BLaER1 treated with 17β-estradiol and CSF1 and Interleukin-3, amounts not matched to agents 10 nM and 100 nM (cell line): ENCODE data around the gene SNX3.

Experiments used
- H3K27ac ChIP-seq, 11 experiments: shearing (Covaris generic); formaldehyde crosslinking; 2 replicates each; pipeline ENCODE4 v1.8.1; 2022
- H3K27me3 ChIP-seq, 11 experiments: shearing (Covaris generic); formaldehyde crosslinking; 2 replicates each; pipeline ENCODE4 v1.8.1; 2022
- H3K36me3 ChIP-seq, 11 experiments: shearing (Covaris generic); formaldehyde crosslinking; 2 replicates each; pipeline ENCODE4 v1.8.1; 2022
- H3K4me1 ChIP-seq, 10 experiments: shearing (Covaris generic); formaldehyde crosslinking; 2 replicates each; pipeline ENCODE4 v1.8.1; 2022
- H3K4me2 ChIP-seq, 11 experiments: shearing (Covaris generic); formaldehyde crosslinking; 2 replicates each; pipeline ENCODE4 v1.8.1; 2022
- H3K4me3 ChIP-seq, 10 experiments: shearing (Covaris generic); formaldehyde crosslinking; 2 replicates each; pipeline ENCODE4 v1.8.1; 2022
- H3K9ac ChIP-seq, 11 experiments: shearing (Covaris generic); formaldehyde crosslinking; 2 replicates each; pipeline ENCODE4 v1.8.1; 2022
- H3K9me3 ChIP-seq, 11 experiments: shearing (Covaris generic); formaldehyde crosslinking; replicated peaks in 1 of 11; 2 replicates each; pipeline ENCODE4 v1.8.1; 2022
- H4K20me1 ChIP-seq, 11 experiments: shearing (Covaris generic); formaldehyde crosslinking; 2 replicates each; pipeline ENCODE4 v1.8.1; 2022
- Cebpa-rat ChIP-seq, 11 experiments: shearing (Covaris generic); IDR thresholded peaks; 2 replicates each; pipeline ENCODE4 v1.8.1; 2022

SNX3 gene

DNA sequence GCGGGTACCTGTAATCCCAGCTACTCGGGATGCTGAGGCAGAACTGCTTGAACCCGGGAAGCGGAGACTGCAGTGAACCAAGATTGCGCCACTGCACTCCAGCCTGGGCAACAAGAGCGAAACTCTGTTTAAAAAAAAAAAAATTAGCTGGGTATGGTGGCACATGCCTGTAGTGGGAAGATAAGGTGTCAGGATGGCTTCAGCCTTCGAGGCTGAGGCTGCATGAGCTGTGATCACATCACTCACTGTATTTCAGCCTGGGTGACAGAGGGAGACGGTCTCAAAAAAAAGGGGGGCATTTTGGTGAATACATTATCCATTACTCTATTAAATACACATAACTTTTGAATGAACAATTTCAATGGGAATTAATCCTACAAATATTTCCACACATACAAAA lies 32.4 kb downstream of the SNX3 start:
- Histone ChIP-seq H3K9ac (no peak overlapping the region), H3K4me1 (peaks cover 0 to 14% (median under 1%) of the 10 kb centered on the region in 10 experiments; a peak in 10 of 20 replicates), H3K27me3 (no peaks in the 10 kb centered on the region), H3K36me3 (peaks cover 7 to 70% (median 21%) of the 10 kb centered on the region in 11 experiments; a peak in 18 of 22 replicates), H3K27ac (no peak overlapping the region), H3K9me3 (no peaks in the 10 kb centered on the region), H4K20me1 (peaks cover 4 to 99% (median 81%) of the 10 kb centered on the region in 11 experiments; a peak in 19 of 22 replicates), H3K4me3 (no peak overlapping the region), H3K4me2 (no peak overlapping the region)
- no peak for TF ChIP-seq Cebpa-rat (IDR thresholded peaks at IDR 0.05)

DNA sequence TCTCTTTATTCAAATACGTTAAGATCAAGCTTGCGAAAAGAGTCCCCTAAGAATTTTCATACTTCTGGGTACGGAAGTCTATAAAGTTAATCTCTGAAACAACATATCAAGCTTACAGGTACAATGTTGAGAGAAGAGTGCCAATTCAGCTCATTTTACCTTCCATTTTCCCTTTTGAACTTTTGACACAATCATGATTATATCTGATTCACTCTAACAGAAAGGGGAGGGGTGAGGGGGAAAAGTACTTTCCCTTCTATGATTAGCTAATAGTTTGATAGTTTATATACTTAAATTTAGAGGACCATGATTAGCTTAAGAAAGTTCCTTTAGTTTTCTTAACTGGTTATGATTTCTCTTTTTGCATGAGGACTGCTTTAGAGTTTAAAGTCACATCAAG lies 33.5 kb downstream of the SNX3 start:
- Histone ChIP-seq H3K27me3 (no peaks in the 10 kb centered on the region), H3K4me3 (no peak overlapping the region), H3K27ac (no peak overlapping the region), H3K4me1 (peaks cover 0 to 26% (median 11%) of the 10 kb centered on the region in 10 experiments; a peak in 14 of 20 replicates), H3K9ac (no peak overlapping the region), H4K20me1 (peaks cover 4 to 99% (median 80%) of the 10 kb centered on the region in 11 experiments; a peak in 20 of 22 replicates), H3K4me2 (no peak overlapping the region), H3K36me3 (peaks cover 12 to 60% (median 24%) of the 10 kb centered on the region in 11 experiments), H3K9me3 (no peaks in the 10 kb centered on the region)
- TF ChIP-seq Cebpa-rat (IDR thresholded peaks at IDR 0.05), result no peak

DNA sequence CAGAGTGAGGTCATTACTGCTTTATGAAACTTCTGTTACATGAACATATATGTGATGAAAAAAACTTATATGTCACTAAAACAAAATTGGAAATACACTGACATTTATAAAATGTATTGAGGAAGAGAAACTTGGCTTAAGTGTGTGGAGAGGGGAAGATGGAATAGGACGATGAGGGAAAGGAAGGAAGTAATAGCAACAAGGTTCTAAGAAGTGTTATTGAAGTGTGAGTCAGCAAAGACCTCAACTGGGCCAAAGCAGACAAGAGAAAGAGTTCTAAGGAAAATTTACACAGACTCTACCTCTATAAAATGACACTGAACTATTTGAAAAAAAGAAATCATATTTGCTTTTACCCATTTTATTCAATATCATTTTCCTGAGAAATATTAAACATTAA lies 38.3 kb downstream of the SNX3 start:
- Histone ChIP-seq H3K27ac (peak overlapping the region in 2 of 11 experiments; percentile 12 to 19; a peak in 5 of 22 replicates), H3K4me3 (no peak overlapping the region), H3K36me3 (peaks cover 52 to 84% (median 65%) of the 10 kb centered on the region in 11 experiments), H3K27me3 (no peaks in the 10 kb centered on the region), H3K9me3 (peaks cover 0 to 16% (median 11%) of the 10 kb centered on the region in 11 experiments; a peak in 15 of 22 replicates), H3K4me2 (peak overlapping the region in 7 of 11 experiments; percentile 6 to 65 (median 40); a peak in 13 of 22 replicates), H4K20me1 (peaks cover 0 to 100% (median 52%) of the 10 kb centered on the region in 11 experiments; a peak in 19 of 22 replicates), H3K9ac (0 out of 22 replicates have a peak overlapping the region, but pooled peaks of 1 of the 11 experiments have one; percentile 11), H3K4me1 (peaks cover 0 to 38% (median 19%) of the 10 kb centered on the region in 10 experiments; a peak in 14 of 20 replicates)
- no peak for TF ChIP-seq Cebpa-rat (IDR thresholded peaks at IDR 0.05)

DNA sequence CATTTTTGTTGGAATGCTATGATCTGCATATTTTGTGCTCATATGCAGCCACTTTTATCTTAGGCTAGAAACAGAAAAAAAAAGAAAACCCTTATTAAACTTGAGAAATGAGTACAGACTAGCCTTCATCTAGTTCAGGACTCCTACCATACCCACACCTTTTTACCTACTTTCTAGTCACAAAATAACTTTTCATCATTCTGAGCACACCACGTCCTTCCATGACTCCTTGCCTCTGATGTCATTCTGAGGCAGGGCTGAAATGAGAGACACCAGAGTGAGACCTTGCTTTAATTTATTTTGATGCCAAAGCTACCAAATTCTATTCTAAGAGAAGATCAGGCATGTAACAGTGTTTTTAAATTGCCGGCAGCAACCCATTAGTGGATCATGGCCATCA lies 38.8 kb downstream of the SNX3 start:
- no peaks in the 10 kb centered on the region for H3K27me3 ChIP-seq
- H3K27ac ChIP-seq, result no peak overlapping the region
- TF ChIP-seq Cebpa-rat (IDR thresholded peaks at IDR 0.05), result no peak
- H4K20me1 ChIP-seq, result peaks cover 0 to 100% (median 49%) of the 10 kb centered on the region in 11 experiments; a peak in 19 of 22 replicates
- peaks cover 0 to 16% (median 11%) of the 10 kb centered on the region in 11 experiments; a peak in 15 of 22 replicates for H3K9me3 ChIP-seq
- H3K9ac ChIP-seq, result no peak overlapping the region
- H3K4me1 ChIP-seq, result peaks cover 0 to 38% (median 19%) of the 10 kb centered on the region in 10 experiments; a peak in 14 of 20 replicates
- H3K4me2 ChIP-seq, result peak overlapping the region in 7 of 11 experiments; percentile 6 to 65 (median 40); a peak in 12 of 22 replicates
- peaks cover 57 to 88% (median 69%) of the 10 kb centered on the region in 11 experiments for H3K36me3 ChIP-seq
- H3K4me3 ChIP-seq, result no peak overlapping the region

- no peaks in the 10 kb centered on the region for H3K27me3 ChIP-seq
- peaks cover 56 to 100% (median 89%) of the 10 kb centered on the region in 11 experiments for H3K36me3 ChIP-seq
- H3K9ac ChIP-seq, result no peak overlapping the region
- no peak overlapping the region for H3K4me2 ChIP-seq
- H3K9me3 ChIP-seq, result no peaks in the 10 kb centered on the region
- TF ChIP-seq Cebpa-rat (IDR thresholded peaks at IDR 0.05), result no peak
- H4K20me1 ChIP-seq, result peaks cover 0 to 80% (median 13%) of the 10 kb centered on the region in 11 experiments; a peak in 13 of 22 replicates
- no peak overlapping the region for H3K27ac ChIP-seq
- no peak overlapping the region for H3K4me3 ChIP-seq
- peaks cover 0 to 13% (median 7%) of the 10 kb centered on the region in 10 experiments; a peak in 8 of 20 replicates for H3K4me1 ChIP-seq
Observed at GRCh38 chr6:108211671-108212070, 49.2 kb downstream of the SNX3 start.

- Histone ChIP-seq H3K27me3 (no peaks in the 10 kb centered on the region), H3K4me2 (peak overlapping the region in 5 of 11 experiments; percentile 5 to 37 (median 30); a peak in 5 of 22 replicates), H3K27ac (no peak overlapping the region), H3K4me1 (peaks cover 0 to 13% (median 7%) of the 10 kb centered on the region in 10 experiments; a peak in 8 of 20 replicates), H3K36me3 (peaks cover 52 to 95% (median 82%) of the 10 kb centered on the region in 11 experiments), H3K9ac (no peak overlapping the region), H3K4me3 (no peak overlapping the region), H3K9me3 (no peaks in the 10 kb centered on the region), H4K20me1 (peaks cover 0 to 69% (median 10%) of the 10 kb centered on the region in 11 experiments; a peak in 11 of 22 replicates)
- TF ChIP-seq Cebpa-rat (IDR thresholded peaks at IDR 0.05), result no peak
Observed at GRCh38 chr6:108210556-108210955, 50.3 kb downstream of the SNX3 start.

GRCh38 chr6:108209738-108210137 lies 51.1 kb downstream of the SNX3 start:
- Histone ChIP-seq H3K27me3 (no peaks in the 10 kb centered on the region), H3K36me3 (peaks cover 44 to 87% (median 74%) of the 10 kb centered on the region in 11 experiments), H3K4me3 (no peak overlapping the region), H4K20me1 (peaks cover 0 to 60% (median 3%) of the 10 kb centered on the region in 11 experiments; a peak in 8 of 22 replicates), H3K9ac (no peak overlapping the region), H3K27ac (no peak overlapping the region), H3K4me2 (peak overlapping the region in 5 of 11 experiments; percentile 5 to 37 (median 30); a peak in 4 of 22 replicates), H3K4me1 (peaks cover 0 to 13% (median 7%) of the 10 kb centered on the region in 10 experiments; a peak in 8 of 20 replicates), H3K9me3 (no peaks in the 10 kb centered on the region)
- TF ChIP-seq Cebpa-rat (IDR thresholded peaks at IDR 0.05), result no peak

- H3K4me1 ChIP-seq, result peaks cover 0 to 13% (median 7%) of the 10 kb centered on the region in 10 experiments; a peak in 8 of 20 replicates
Observed at GRCh38 chr6:108207013-108207412, 53.8 kb downstream of the SNX3 start.

More at GRCh38 chr6:108207013-108207412, 53.8 kb downstream of the SNX3 start:
- Histone ChIP-seq H4K20me1 (peaks cover 0 to 34% (median 0%) of the 10 kb centered on the region in 11 experiments; a peak in 5 of 22 replicates), H3K9me3 (no peaks in the 10 kb centered on the region), H3K36me3 (peaks cover 26 to 86% (median 55%) of the 10 kb centered on the region in 11 experiments), H3K27me3 (no peaks in the 10 kb centered on the region), H3K27ac (no peak overlapping the region), H3K9ac (no peak overlapping the region), H3K4me2 (no peak overlapping the region), H3K4me3 (no peak overlapping the region)
- TF ChIP-seq Cebpa-rat (IDR thresholded peaks at IDR 0.05), result no peak
